ENCODE measurements around the gene SEMA3C. TPM values are rescaled to one million over a fixed set of nuclear protein-coding genes. Genes with fewer than 3 reads are reported as not detected.

The SEMA3C gene
- total RNA-seq, 4 donors from 2014 or later = 117 to 181 (median 158) TPM

- DNase-seq (ENCODE audit: extremely low spot score) = no peak
- Histone ChIP-seq H3K9me3 (no peaks in the 10 kb centered on the region), H3K4me3 (no peak overlapping the region), H3K27ac (replicated peaks in 1 of 4) (no peak overlapping the region), H3K27me3 (no peaks in the 10 kb centered on the region), H3K4me1 (peaks cover 9 to 38% (median 37%) of the 10 kb centered on the region in 4 donors), H3K36me3 (no peaks in the 10 kb centered on the region)
- no peak for TF ChIP-seq POLR2AphosphoS5 (IDR thresholded peaks at IDR 0.05)
- TF ChIP-seq POLR2A (IDR thresholded peaks at IDR 0.05; ENCODE audit: low read depth) = no peak
- no peak for TF ChIP-seq EP300 (IDR thresholded peaks at IDR 0.05)
- TF ChIP-seq, protein P1, sequence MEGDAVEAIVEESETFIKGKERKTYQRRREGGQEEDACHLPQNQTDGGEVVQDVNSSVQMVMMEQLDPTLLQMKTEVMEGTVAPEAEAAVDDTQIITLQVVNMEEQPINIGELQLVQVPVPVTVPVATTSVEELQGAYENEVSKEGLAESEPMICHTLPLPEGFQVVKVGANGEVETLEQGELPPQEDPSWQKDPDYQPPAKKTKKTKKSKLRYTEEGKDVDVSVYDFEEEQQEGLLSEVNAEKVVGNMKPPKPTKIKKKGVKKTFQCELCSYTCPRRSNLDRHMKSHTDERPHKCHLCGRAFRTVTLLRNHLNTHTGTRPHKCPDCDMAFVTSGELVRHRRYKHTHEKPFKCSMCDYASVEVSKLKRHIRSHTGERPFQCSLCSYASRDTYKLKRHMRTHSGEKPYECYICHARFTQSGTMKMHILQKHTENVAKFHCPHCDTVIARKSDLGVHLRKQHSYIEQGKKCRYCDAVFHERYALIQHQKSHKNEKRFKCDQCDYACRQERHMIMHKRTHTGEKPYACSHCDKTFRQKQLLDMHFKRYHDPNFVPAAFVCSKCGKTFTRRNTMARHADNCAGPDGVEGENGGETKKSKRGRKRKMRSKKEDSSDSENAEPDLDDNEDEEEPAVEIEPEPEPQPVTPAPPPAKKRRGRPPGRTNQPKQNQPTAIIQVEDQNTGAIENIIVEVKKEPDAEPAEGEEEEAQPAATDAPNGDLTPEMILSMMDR (IDR thresholded peaks at IDR 0.05) = no peak
- WGBS = 87% methylated on average over 2 of the region's 2 CpGs
- intact Hi-C loops (cut with DNase I) = no loop called here
Measured at GRCh38 chr7:80840681-80841080, 78.2 kb downstream of the SEMA3C start.

GRCh38 chr7:80839855-80840254, 79.0 kb downstream of the SEMA3C start:
- H3K27ac ChIP-seq (replicated peaks in 1 of 4) = no peak overlapping the region
- H3K36me3 ChIP-seq = no peaks in the 10 kb centered on the region
- H3K9me3 ChIP-seq = no peaks in the 10 kb centered on the region
- no peaks in the 10 kb centered on the region for H3K27me3 ChIP-seq
- H3K4me3 ChIP-seq = no peak overlapping the region
- intact Hi-C loops (cut with DNase I) = no loop called here
- DNase-seq (ENCODE audit: extremely low spot score) = no peak
- peaks cover 9 to 38% (median 30%) of the 10 kb centered on the region in 4 donors for H3K4me1 ChIP-seq
- TF ChIP-seq POLR2A (IDR thresholded peaks at IDR 0.05; ENCODE audit: low read depth) = no peak
- no peak for TF ChIP-seq POLR2AphosphoS5 (IDR thresholded peaks at IDR 0.05)
- TF ChIP-seq EP300 (IDR thresholded peaks at IDR 0.05) = no peak
- TF ChIP-seq, protein P1 (IDR thresholded peaks at IDR 0.05) = no peak

DNA sequence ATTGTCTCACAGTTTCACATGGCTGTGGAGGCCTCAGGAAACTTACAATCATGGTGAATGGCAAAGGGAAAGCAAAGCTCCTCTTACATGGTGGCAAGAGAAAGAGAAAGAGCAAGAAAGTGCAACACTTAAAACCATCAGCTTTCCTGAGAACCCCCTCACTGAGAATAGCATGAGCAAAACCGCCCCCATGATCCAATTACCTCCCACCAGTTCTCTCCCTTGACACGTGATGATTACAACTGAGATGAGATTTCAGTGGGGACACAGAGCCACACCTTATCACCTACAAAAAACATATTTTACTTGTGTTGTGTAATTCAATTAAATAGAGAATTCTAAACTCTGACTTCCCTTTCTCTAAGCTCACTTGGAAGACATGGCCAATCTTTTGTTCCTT, 80.2 kb downstream of the SEMA3C start:
- H3K4me1 ChIP-seq = peaks cover 19 to 45% (median 35%) of the 10 kb centered on the region in 4 donors
- DNase-seq (ENCODE audit: extremely low spot score) = no peak

DNA sequence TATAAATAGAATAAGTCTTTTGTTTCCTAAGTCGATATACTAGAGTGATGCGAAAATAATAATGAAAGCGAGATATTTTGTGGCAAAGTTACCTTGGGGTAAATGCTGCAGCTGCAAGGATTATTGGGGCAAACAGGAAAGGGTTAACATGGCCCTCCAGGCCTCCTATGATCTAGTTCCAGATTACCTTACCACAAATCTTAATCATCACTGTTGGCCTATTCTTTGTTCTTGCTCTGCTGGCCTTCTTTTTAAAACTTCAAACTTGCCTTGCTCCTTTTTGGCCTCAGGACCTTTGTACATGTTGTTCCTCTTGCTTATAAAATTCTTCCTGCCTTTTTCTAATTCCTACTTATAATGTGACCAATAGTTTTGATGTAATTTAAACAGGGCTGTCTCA, 81.5 kb downstream of the SEMA3C start:
- 89% methylated on average over 3 of the region's 3 CpGs for WGBS
- no peak for DNase-seq (ENCODE audit: extremely low spot score)
- H3K27ac ChIP-seq (replicated peaks in 1 of 4) = no peak overlapping the region
- intact Hi-C loops (cut with DNase I) = no loop called here
- TF ChIP-seq, protein P1 (IDR thresholded peaks at IDR 0.05) = no peak
- TF ChIP-seq POLR2AphosphoS5 (IDR thresholded peaks at IDR 0.05) (no peak), EP300 (IDR thresholded peaks at IDR 0.05) (no peak), POLR2A (IDR thresholded peaks at IDR 0.05; ENCODE audit: low read depth) (no peak)
- no peaks in the 10 kb centered on the region for H3K27me3 ChIP-seq
- H3K9me3 ChIP-seq = no peaks in the 10 kb centered on the region
- H3K4me1 ChIP-seq = peaks cover 15 to 44% (median 31%) of the 10 kb centered on the region in 4 donors
- no peak overlapping the region for H3K4me3 ChIP-seq
- H3K36me3 ChIP-seq = no peaks in the 10 kb centered on the region

More for the DNA sequence above, 80.2 kb downstream of the SEMA3C start:
- Histone ChIP-seq H3K9me3 (no peaks in the 10 kb centered on the region), H3K27ac (replicated peaks in 1 of 4) (peak overlapping the region in 1 of 4 donors; percentile 20), H3K36me3 (no peaks in the 10 kb centered on the region), H3K4me3 (no peak overlapping the region), H3K27me3 (no peaks in the 10 kb centered on the region)
- 82% methylated on average over 2 of the region's 2 CpGs for WGBS
- TF ChIP-seq, protein P1 (IDR thresholded peaks at IDR 0.05) = no peak
- TF ChIP-seq POLR2A (IDR thresholded peaks at IDR 0.05; ENCODE audit: low read depth) (no peak), POLR2AphosphoS5 (IDR thresholded peaks at IDR 0.05) (no peak), EP300 (IDR thresholded peaks at IDR 0.05) (no peak)
- intact Hi-C loops (cut with DNase I) = no loop called here

DNA sequence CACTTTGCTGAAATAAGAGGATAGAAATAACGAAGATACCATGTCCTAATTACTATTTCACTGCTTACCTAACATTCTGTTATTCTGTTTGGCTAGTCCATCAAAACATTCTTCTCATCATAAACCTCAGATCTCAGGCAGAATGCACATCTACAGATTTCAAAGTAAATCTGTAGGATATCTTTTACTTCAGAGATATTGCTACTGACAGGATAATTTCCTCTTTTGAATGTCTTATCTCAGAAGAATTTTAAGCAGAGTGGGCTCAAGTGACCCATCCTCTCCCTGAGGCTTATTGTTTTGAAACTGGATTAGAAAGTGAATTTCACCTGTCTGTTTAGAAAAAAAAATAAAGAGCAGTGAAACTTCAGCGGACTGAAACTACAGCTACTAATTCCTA, 83.6 kb downstream of the SEMA3C start:
- intact Hi-C loops (cut with DNase I) = no loop called here
- DNase-seq (ENCODE audit: extremely low spot score) = no peak
- Histone ChIP-seq H3K27me3 (no peaks in the 10 kb centered on the region), H3K27ac (replicated peaks in 1 of 4) (no peak overlapping the region), H3K36me3 (no peaks in the 10 kb centered on the region), H3K4me3 (no peak overlapping the region), H3K4me1 (peaks cover 29 to 49% (median 38%) of the 10 kb centered on the region in 4 donors), H3K9me3 (no peaks in the 10 kb centered on the region)
- no peak for TF ChIP-seq POLR2AphosphoS5 (IDR thresholded peaks at IDR 0.05)
- no peak for TF ChIP-seq EP300 (IDR thresholded peaks at IDR 0.05)
- TF ChIP-seq POLR2A (IDR thresholded peaks at IDR 0.05; ENCODE audit: low read depth) = no peak
- TF ChIP-seq, protein P1 (IDR thresholded peaks at IDR 0.05) = no peak
- WGBS = 86% methylated on average over 2 of the region's 2 CpGs
